H1 (cell line): ENCODE results near the gene CNNM2. TPM values are rescaled to one million over a fixed set of nuclear protein-coding genes. Genes with fewer than 3 reads are reported as not detected.

Source experiments
- CTCF ChIA-PET: fragments of 300-600 bp; sonication (Branson Sonifier 250); formaldehyde crosslinking; loops from one replicate; lab custom pipeline; 2021; ENCODE audit not compliant: partially characterized antibody; lab: Charles Lee
- POLR2A ChIA-PET: fragments of 300-600 bp; sonication (Branson Sonifier 250); formaldehyde crosslinking; loops from one replicate; lab custom pipeline; 2021; ENCODE audit warnings: inconsistent platforms; ENCODE audit not compliant: partially characterized antibody; lab: Charles Lee
- DNase-seq, 2 experiments: peaks; one replicate each; pipeline versions ENCODE4 v3.0.0 to v3.0.0-alpha.2; 2010 to 2022; ENCODE audit warnings: low spot score in 2 of 2, low read depth in 1 of 2, mixed read lengths in 1 of 2
- FAIRE-seq: peaks from 2 replicates; lab custom pipeline; 2011; peaks lifted over from hg19 to GRCh38; lab: Jason Lieb, UNC
- H2AFZ ChIP-seq: 2 replicates; pipeline ENCODE4 v1.8.1; 2012; ENCODE audit warnings: low read length, inconsistent platforms
- H2AK5ac ChIP-seq: 2 replicates; pipeline ENCODE4 v1.6.1; 2013; ENCODE audit warnings: low read depth, low read length
- H2BK120ac ChIP-seq: replicated peaks from 2 replicates; pipeline ENCODE3; 2013; ENCODE audit warnings: low read depth, low read length, inconsistent platforms
- H2BK12ac ChIP-seq: 2 replicates; pipeline ENCODE4 v1.6.1; 2013; ENCODE audit warnings: low read depth, low read length
- H2BK15ac ChIP-seq: 2 replicates; pipeline ENCODE4 v1.6.1; 2013; ENCODE audit warnings: low read length
- H2BK20ac ChIP-seq: 2 replicates; pipeline ENCODE4 v1.6.1; 2013; ENCODE audit warnings: low read length
- H2BK5ac ChIP-seq: 2 replicates; pipeline ENCODE4 v1.6.1; 2013; ENCODE audit warnings: low read depth, low read length
- H3K14ac ChIP-seq: 2 replicates; pipeline ENCODE4 v1.6.1; 2013; ENCODE audit warnings: inconsistent platforms; ENCODE audit not compliant: insufficient read length
- H3K18ac ChIP-seq: 2 replicates; pipeline ENCODE4 v1.6.1; 2013; ENCODE audit warnings: low read length; ENCODE audit errors: extremely low read depth
- H3K23ac ChIP-seq: 2 replicates; pipeline ENCODE4 v1.6.1; 2013; ENCODE audit warnings: inconsistent platforms; ENCODE audit not compliant: insufficient read length
- H3K23me2 ChIP-seq: 2 replicates; pipeline ENCODE4 v1.6.1; 2013; ENCODE audit warnings: low read depth, low read length
- H3K27ac ChIP-seq: 2 replicates; pipeline ENCODE4 v1.6.1; 2011; ENCODE audit warnings: low read depth, low read length, inconsistent platforms
- H3K27me3 ChIP-seq, 4 experiments: replicated peaks in 1 of 4; 1 replicate in 1 of 4; 2 replicates in 3 of 4; pipeline versions ENCODE4 v1.6.1 to v1.8.1; 2011 to 2013; ENCODE audit warnings: low read length in 3 of 4, mild to moderate bottlenecking in 3 of 4, inconsistent platforms in 2 of 4, mixed read lengths in 2 of 4, moderate library complexity in 1 of 4; ENCODE audit not compliant: control insufficient read depth in 3 of 4, insufficient read depth in 3 of 4; ENCODE audit errors: extremely low read depth in 1 of 4
- H3K36me3 ChIP-seq, 4 experiments: 2 replicates each; pipeline versions ENCODE4 v1.6.1 to v1.8.1; 2011 to 2013; ENCODE audit warnings: mild to moderate bottlenecking in 4 of 4, low read length in 3 of 4, moderate library complexity in 2 of 4, control low read depth in 1 of 4, inconsistent platforms in 1 of 4; ENCODE audit not compliant: insufficient read depth in 4 of 4, control insufficient read depth in 2 of 4
- H3K4ac ChIP-seq: replicated peaks from 2 replicates; pipeline ENCODE3; 2013; ENCODE audit warnings: low read length, low read depth, mixed read lengths, inconsistent platforms; ENCODE audit not compliant: insufficient read length
- H3K4me1 ChIP-seq, 4 experiments: replicated peaks in 1 of 4; 1 replicate in 1 of 4; 2 replicates in 3 of 4; pipeline versions ENCODE4 v1.6.1 to v1.8.1; 2011 to 2013; ENCODE audit warnings: low read length in 3 of 4, inconsistent platforms in 2 of 4, mixed read lengths in 1 of 4; ENCODE audit not compliant: insufficient read depth in 4 of 4, control insufficient read depth in 3 of 4
- H3K4me2 ChIP-seq, 2 experiments: 2 replicates each; pipeline versions ENCODE4 v1.6.1 to v1.8.1; 2011 to 2013; ENCODE audit warnings: low read depth in 2 of 2, low read length in 2 of 2, control low read depth in 1 of 2, inconsistent platforms in 1 of 2, mild to moderate bottlenecking in 1 of 2; ENCODE audit not compliant: insufficient read depth in 1 of 2
- H3K4me3 ChIP-seq, 4 experiments: fragments of 200-600, 300-600 bp in 1 of 4; sonication (generic), shearing (Covaris generic), sonication (Bioruptor Twin) in 1 of 4; 2 replicates each; pipeline versions ENCODE4 v1.5.1 to v1.8.1; 2011 to 2016; ENCODE audit warnings: low read length in 4 of 4, low read depth in 3 of 4, control low read depth in 2 of 4, inconsistent platforms in 2 of 4, mild to moderate bottlenecking in 2 of 4, mixed read lengths in 1 of 4, moderate library complexity in 1 of 4; ENCODE audit not compliant: insufficient read depth in 2 of 4; ENCODE audit errors: extremely low read depth in 1 of 4
- H3K56ac ChIP-seq: replicated peaks from 2 replicates; pipeline ENCODE3; 2013; ENCODE audit warnings: low read depth, mild to moderate bottlenecking, mixed read lengths, low read length, inconsistent platforms; ENCODE audit not compliant: insufficient read length
- H3K79me1 ChIP-seq: 2 replicates; pipeline ENCODE4 v1.6.1; 2013; ENCODE audit warnings: low read depth, low read length, control low read depth
- H3K79me2 ChIP-seq, 2 experiments: 2 replicates each; pipeline versions ENCODE4 v1.6.1 to v1.8.1; 2012 to 2013; ENCODE audit warnings: low read length in 2 of 2, mild to moderate bottlenecking in 2 of 2, inconsistent platforms in 1 of 2; ENCODE audit not compliant: insufficient read depth in 2 of 2, control insufficient read depth in 1 of 2
- H3K9ac ChIP-seq, 4 experiments: replicated peaks in 1 of 4; 1 replicate in 1 of 4; 2 replicates in 3 of 4; pipeline versions ENCODE4 v1.6.1 to v1.8.1; 2011 to 2013; ENCODE audit warnings: low read depth in 3 of 4, low read length in 3 of 4, control low read depth in 2 of 4, mild to moderate bottlenecking in 2 of 4, moderate library complexity in 2 of 4, inconsistent platforms in 1 of 4; ENCODE audit errors: extremely low read depth in 1 of 4
- H3K9me3 ChIP-seq, 2 experiments: 2 replicates each; pipeline versions ENCODE4 v1.6.1 to v1.8.1; 2012 to 2013; ENCODE audit warnings: mild to moderate bottlenecking in 2 of 2, moderate library complexity in 2 of 2, control low read depth in 1 of 2, inconsistent platforms in 1 of 2, low read depth in 1 of 2, low read length in 1 of 2, mixed read lengths in 1 of 2; ENCODE audit not compliant: insufficient read depth in 2 of 2
- H4K20me1 ChIP-seq, 2 experiments: replicated peaks in 1 of 2; 2 replicates each; pipeline versions ENCODE3 to v1.8.1; 2011 to 2013; ENCODE audit warnings: inconsistent platforms in 2 of 2, low read length in 2 of 2, mild to moderate bottlenecking in 1 of 2; ENCODE audit not compliant: insufficient read depth in 2 of 2, control insufficient read depth in 1 of 2
- H4K5ac ChIP-seq: 2 replicates; pipeline ENCODE4 v1.6.1; 2013; ENCODE audit warnings: low read length, low read depth, mixed read lengths, inconsistent platforms; ENCODE audit not compliant: insufficient read length
- H4K8ac ChIP-seq: 2 replicates; pipeline ENCODE4 v1.8.0; 2013; ENCODE audit warnings: mild to moderate bottlenecking, moderate library complexity, low read length, inconsistent platforms; ENCODE audit not compliant: insufficient read depth; ENCODE audit errors: extremely low read depth
- H4K91ac ChIP-seq: replicated peaks from 2 replicates; pipeline ENCODE3; 2013; ENCODE audit warnings: low read length, mixed read lengths, inconsistent platforms; ENCODE audit not compliant: insufficient read length
- CREB1 ChIP-seq: IDR thresholded peaks from 2 replicates; pipeline ENCODE4 v1.6.1; 2012; ENCODE audit warnings: inconsistent platforms
- EP300 ChIP-seq, 2 experiments: IDR thresholded peaks; 1 replicate in 1 of 2; 2 replicates in 1 of 2; pipeline ENCODE4 v1.6.1; 2011 to 2012; ENCODE audit warnings: low read depth in 2 of 2, low read length in 2 of 2, mild to moderate bottlenecking in 2 of 2, borderline replicate concordance in 1 of 2, inconsistent platforms in 1 of 2, moderate library complexity in 1 of 2
- JUN ChIP-seq: IDR thresholded peaks from 2 replicates; pipeline ENCODE4 v1.6.1; 2011; ENCODE audit warnings: low read depth, mild to moderate bottlenecking, improper control_type of control experiment, low read length
- KDM1A ChIP-seq: fragments of 200-600, 300-600 bp; sonication (generic); IDR thresholded peaks from 2 replicates; pipeline ENCODE4 v1.7.1; 2016; ENCODE audit warnings: mild to moderate bottlenecking, low read length, borderline replicate concordance
- POLR2AphosphoS5 ChIP-seq: IDR thresholded peaks from 2 replicates; pipeline ENCODE4 v1.6.1; 2011; ENCODE audit warnings: low read depth, low read length
- RAD21 ChIP-seq, 2 experiments: IDR thresholded peaks in 1 of 2; conservative IDR thresholded peaks in 1 of 2; 2 replicates each; pipeline ENCODE4 v1.6.1; 2011; ENCODE audit warnings: low read depth in 2 of 2, low read length in 2 of 2, improper control_type of control experiment in 1 of 2, inconsistent platforms in 1 of 2, mild to moderate bottlenecking in 1 of 2, moderate library complexity in 1 of 2
- RFX5 ChIP-seq: IDR thresholded peaks from 2 replicates; pipeline ENCODE4 v1.6.1; 2011; ENCODE audit warnings: low read depth, low read length, improper control_type of control experiment, borderline replicate concordance
- SAP30 ChIP-seq: fragments of 300-600 bp; sonication (generic); IDR thresholded peaks from 2 replicates; pipeline ENCODE4 v1.7.1; 2012; ENCODE audit warnings: low read length, moderate library complexity, mild to moderate bottlenecking, inconsistent platforms; ENCODE audit not compliant: insufficient read depth, insufficient replicate concordance
- SIN3A ChIP-seq, 2 experiments: IDR thresholded peaks in 1 of 2; conservative IDR thresholded peaks in 1 of 2; 2 replicates each; pipeline ENCODE4 v1.6.1; 2011 to 2012; ENCODE audit warnings: low read length in 2 of 2, improper control_type of control experiment in 1 of 2, low read depth in 1 of 2, mild to moderate bottlenecking in 1 of 2
- SIRT6 ChIP-seq: IDR thresholded peaks from one replicate; pipeline ENCODE4 v1.7.1; 2012; ENCODE audit warnings: low read length, inconsistent platforms
- TAF1 ChIP-seq: IDR thresholded peaks from 2 replicates; pipeline ENCODE4 v1.6.1; 2011; ENCODE audit warnings: mild to moderate bottlenecking, low read depth, low read length
- WGBS, 2 experiments: shearing (Covaris generic) in 1 of 2; methylation state at CpG; one replicate each; pipeline versions ENCODE4 v1.1.6 to v1.1.7; 2013 to 2015; ENCODE audit warnings: low lambda C conversion rate in 2 of 2, mixed read lengths in 2 of 2, inconsistent platforms in 1 of 2, low coverage in 1 of 2, missing lambda C conversion rate in 1 of 2; ENCODE audit not compliant: insufficient replicate concordance in 2 of 2, insufficient coverage in 1 of 2, insufficient read length in 1 of 2; ENCODE audit errors: extremely low coverage in 1 of 2, missing lambda C conversion rate in 1 of 2; 5-methylcytosine and 5-hydroxymethylcytosine counted together
- polyA plus RNA-seq, 7 experiments: library from polyadenylated mRNA; depleted of rRNA in 3 of 7; stranded (reverse) in 5 of 7; unstranded in 2 of 7; fragments of >200 nt in 5 of 7; fragments of 200-250 nt in 2 of 7; gene quantifications; 1 replicate in 5 of 7; 2 replicates in 1 of 7; 4 replicates in 1 of 7; pipeline versions ENCODE4 v1.2.1 to v1.2.3, GENCODE V29; 2011 to 2013; ENCODE audit warnings: missing spikeins in 2 of 7, mixed read lengths in 2 of 7
- total RNA-seq: library from RNA; stranded (reverse); fragmentation: NEBNext Ultra II Directional; extraction: Animal tissue kit (Norgen Biotek cat#: 25700); gene quantifications from 2 replicates; pipeline ENCODE4 v1.2.1, GENCODE V29; 2021
- TF ChIP-seq, protein P1 (sequence below): IDR thresholded peaks from 2 replicates; pipeline ENCODE4 v1.6.1; 2012; ENCODE audit warnings: low read length, inconsistent platforms

Gene CNNM2
- total and polyA plus RNA-seq, 2 of the 8 experiments (the other 6 are each of a cell fraction or from before 2014, with no cell fraction given): 7.3 to 23.6 TPM

DNA sequence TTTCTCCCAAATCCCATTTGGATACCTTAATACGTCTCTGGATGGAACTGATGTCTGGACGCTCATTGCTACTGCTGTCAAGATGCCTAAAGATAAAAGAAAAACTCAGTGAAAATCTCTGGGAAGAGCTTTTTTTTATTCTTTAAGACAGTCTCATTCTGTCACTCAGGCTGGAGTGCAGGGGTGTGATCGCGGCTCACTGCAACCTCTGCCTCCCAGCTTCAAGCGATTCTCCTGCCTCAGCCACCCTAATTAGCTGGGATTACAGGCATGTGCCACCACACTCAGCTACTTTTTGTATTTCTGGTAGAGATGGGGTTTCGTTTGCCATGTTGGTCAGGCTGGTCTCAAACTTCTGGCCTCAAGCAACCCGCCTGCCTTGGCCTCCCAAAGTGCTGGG is 172.8 kb downstream of the CNNM2 start:
- Histone ChIP-seq H3K23ac (no peak overlapping the region), H4K20me1 (peaks cover 0 to 1% of the 10 kb centered on the region in 2 experiments), H3K9me3 (no peaks in the 10 kb centered on the region), H3K4me2 (no peak overlapping the region), H3K4me3 (no peak overlapping the region), H3K14ac (no peak overlapping the region), H2BK20ac (no peak overlapping the region), H2AK5ac (no peak overlapping the region), H3K18ac (no peak overlapping the region), H2BK120ac (no peak overlapping the region), H4K91ac (no peak overlapping the region), H2BK5ac (no peak overlapping the region), H3K4ac (no peak overlapping the region), H4K5ac (no peak overlapping the region), H4K8ac (no peak overlapping the region), H3K4me1 (no peaks in the 10 kb centered on the region), H3K56ac (no peak overlapping the region), H2BK12ac (no peak overlapping the region), H2BK15ac (no peak overlapping the region), H3K36me3 (peaks cover 8 to 70% (median 38%) of the 10 kb centered on the region in 4 experiments), H3K23me2 (no peaks in the 10 kb centered on the region), H3K27ac (no peak overlapping the region), H3K79me1 (no peaks in the 10 kb centered on the region; the same call in 1 of the 2 replicates), H3K79me2 (no peaks in the 10 kb centered on the region), H2AFZ (no peak overlapping the region), H3K27me3 (no peaks in the 10 kb centered on the region), H3K9ac (no peak overlapping the region)
- no peak for DNase-seq
- POLR2A ChIA-PET: no interaction called here
- 89% methylated on average over 7 of the region's 7 CpGs; no CpG with 5 or more reads in 1 of the 2 experiments for WGBS, 2 experiments
- CTCF ChIA-PET: interaction anchor here (2.2 to 4.2 kb wide), 2 partner anchors 151 to 153 kb away, joined by 7 to 30 read pairs; no protein-coding TSS in a partner anchor
- FAIRE-seq: no peak
- TF ChIP-seq CREB1 (no peak), RFX5 (no peak), TAF1 (no peak), RAD21 (IDR thresholded peaks at IDR 0.05 in 1 of 2, conservative IDR thresholded peaks at IDR 0.05 in 1 of 2; ENCODE audit: low read depth in 2 of 2, low read length in 2 of 2) (no peak), SIRT6 (no peak), SAP30 (no peak), JUN (no peak), KDM1A (no peak), POLR2AphosphoS5 (no peak), SIN3A (conservative IDR thresholded peaks at IDR 0.05 in 1 of 2, IDR thresholded peaks at IDR 0.05 in 1 of 2; ENCODE audit: low read depth in 1 of 2, low read length in 2 of 2) (no peak), EP300 (IDR thresholded peaks at IDR 0.05; ENCODE audit: borderline replicate concordance in 1 of 2, low read depth in 2 of 2, low read length in 2 of 2) (no peak)
- TF ChIP-seq, protein P1, sequence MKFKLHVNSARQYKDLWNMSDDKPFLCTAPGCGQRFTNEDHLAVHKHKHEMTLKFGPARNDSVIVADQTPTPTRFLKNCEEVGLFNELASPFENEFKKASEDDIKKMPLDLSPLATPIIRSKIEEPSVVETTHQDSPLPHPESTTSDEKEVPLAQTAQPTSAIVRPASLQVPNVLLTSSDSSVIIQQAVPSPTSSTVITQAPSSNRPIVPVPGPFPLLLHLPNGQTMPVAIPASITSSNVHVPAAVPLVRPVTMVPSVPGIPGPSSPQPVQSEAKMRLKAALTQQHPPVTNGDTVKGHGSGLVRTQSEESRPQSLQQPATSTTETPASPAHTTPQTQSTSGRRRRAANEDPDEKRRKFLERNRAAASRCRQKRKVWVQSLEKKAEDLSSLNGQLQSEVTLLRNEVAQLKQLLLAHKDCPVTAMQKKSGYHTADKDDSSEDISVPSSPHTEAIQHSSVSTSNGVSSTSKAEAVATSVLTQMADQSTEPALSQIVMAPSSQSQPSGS: no peak
